Stromal cell of bone marrow (primary cell): ENCODE results near the gene PTPRG.
A peak's percentile ranks its signal among the peaks of the same experiment; 100 is the strongest.
"Not testable (repeated sequence)": the region's sequence is repeated elsewhere in the genome, so short reads cannot be mapped to it uniquely, and the experiment has no call there.

Experiments
- DNase-seq: peaks from one replicate; pipeline ENCODE4 v3.0.0-alpha.2; 2012; ENCODE audit warnings: low read depth

The PTPRG gene

DNA sequence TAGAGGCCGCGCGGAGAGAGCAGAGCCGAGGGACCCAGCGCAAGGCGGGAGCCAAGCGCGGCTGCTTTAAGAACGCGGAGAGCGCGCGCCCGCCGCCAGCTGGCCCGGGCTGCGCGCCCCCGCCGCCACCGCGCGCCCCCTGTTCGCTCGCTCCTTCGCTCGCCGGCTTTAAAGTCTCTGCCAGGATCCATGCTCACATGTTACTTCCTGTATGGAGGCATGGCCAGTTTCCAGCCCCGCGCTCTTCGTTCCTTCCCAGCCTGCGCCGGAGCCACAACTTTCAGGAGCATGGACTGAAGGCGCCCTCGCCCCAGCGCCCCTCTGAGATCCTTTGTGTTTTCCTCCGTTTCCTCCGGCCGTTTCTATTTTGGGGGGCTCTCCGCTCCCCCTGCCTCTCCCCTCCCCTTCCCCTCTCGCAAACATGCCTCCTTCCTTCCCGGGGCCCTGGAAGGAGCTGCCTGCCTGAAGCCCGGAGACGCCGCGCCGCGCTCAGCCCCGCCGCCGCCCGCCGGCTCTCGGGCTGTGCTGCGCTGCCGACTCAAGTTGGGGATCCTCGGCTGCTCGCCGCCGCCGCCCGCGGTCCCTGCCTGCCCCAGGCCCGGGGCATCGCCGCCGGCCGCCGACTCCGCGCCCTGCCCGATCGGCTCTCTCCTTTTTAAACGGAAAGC lies at the start of gene PTPRG:
PTPRG (plus strand) TSS at position 198 of the 668 bp plus-strand sequence. CDS start 717 bp downstream, outside the sequence.
- peak; percentile 93 for DNase-seq

- DNase-seq = no peak
These were observed 42.8 kb upstream of the PTPRG start for GRCh38 chr3:61518590-61518989.

- no peak for DNase-seq
These were observed 40.3 kb upstream of the PTPRG start for GRCh38 chr3:61520966-61521628.

DNA sequence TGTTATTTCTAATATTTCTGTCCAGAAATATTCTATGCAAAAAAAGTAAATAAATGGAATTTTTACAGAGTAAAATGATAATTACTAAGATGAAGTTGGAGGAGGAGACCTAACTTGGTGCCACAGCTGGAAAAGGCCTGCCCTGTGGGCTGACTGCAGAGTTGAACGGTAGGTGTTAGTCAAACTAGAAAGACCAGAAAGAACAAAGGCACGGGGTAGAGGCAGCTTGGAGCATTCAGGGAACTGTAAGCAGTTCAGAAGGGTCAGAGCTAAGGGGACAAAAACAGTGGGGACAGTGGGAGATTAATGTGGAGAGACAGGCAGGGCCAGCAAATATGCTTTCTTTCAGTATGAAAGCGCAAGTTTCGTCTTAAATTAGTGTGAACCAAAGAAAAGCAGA lies 39.3 kb upstream of the PTPRG start:
- no peak for DNase-seq

GRCh38 chr3:61522626-61523025 lies 38.7 kb upstream of the PTPRG start:
- DNase-seq = no peak

- no peak for DNase-seq
These were observed 36.4 kb upstream of the PTPRG start for GRCh38 chr3:61524933-61525332.

GRCh38 chr3:61526308-61526707 lies 35.1 kb upstream of the PTPRG start:
- no peak for DNase-seq

- no peak for DNase-seq
These were observed 34.4 kb upstream of the PTPRG start for GRCh38 chr3:61527011-61527410.

DNA sequence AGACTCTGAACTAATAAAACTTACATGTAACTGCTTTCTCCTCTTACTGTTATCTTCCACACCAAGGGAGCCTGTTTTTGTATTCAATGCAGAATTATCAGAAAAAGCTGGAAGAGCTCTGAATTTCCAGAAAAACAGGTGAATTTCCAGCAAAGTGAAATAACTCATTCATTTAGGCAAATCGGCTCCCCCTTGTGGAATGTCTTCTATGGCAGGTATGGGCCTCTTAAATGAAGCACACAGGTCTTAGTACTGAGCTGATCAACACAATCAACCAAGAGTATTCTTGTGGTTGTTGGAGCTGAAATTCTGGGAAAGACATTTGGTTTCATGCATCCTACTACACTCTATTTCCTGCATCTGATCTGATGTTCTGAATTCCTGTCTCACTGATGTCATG lies 31.0 kb upstream of the PTPRG start:
- DNase-seq = peak; percentile 12

DNA sequence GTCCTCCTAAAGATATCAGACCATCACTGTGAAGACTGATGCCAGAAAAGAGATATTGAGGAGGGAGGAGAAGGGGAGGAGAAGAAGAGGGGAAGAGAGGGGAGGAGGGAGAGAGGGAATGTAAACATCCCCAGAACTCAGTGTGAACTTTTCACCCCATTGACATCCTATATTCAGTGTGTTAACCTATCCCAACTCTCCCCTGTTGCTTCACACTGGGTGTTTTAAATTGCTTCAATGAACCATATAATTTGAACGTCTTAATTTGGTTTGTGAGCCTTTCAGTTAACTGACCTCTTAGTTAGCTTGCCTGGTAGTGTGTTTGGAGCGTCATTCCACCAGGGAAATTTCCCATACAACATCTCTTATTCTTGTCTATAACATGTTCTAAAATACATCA lies 29.8 kb upstream of the PTPRG start:
- DNase-seq = no peak

DNA sequence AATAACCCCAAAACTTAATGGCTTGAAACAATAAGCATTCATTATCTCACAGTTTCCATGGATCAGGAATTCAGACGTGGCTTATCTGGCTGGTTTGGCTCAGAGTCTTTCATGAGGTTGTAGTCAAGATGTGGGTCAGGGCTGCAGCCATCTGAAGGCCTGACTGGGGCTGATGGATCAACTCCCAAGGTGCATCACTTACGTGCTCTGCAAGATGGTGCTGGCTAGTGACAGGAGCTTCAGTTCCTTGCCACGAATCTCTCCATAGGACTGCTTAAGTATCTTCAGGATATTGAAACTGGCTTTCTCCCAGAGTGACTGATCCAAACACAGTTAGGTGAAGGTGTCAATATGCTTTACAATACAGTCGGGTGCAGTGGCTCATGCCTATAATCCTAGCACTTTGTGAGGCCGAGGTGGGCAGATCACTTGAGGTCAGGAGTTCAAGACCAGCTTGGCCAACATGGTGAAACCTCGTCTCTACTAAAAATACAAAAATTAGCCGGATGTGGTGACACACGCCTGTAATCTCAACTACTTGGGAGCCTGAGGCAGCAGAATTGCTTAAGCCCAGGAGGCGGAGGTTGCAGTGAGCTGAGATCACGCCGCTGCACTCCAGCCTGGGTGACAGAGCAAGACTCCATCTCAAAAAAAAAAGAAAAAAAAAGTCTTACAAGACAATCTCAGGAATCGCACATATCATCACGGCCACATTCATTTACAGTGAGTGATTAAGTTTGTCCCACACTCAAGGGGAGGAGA lies 28.5 kb upstream of the PTPRG start:
- DNase-seq = no peak

DNA sequence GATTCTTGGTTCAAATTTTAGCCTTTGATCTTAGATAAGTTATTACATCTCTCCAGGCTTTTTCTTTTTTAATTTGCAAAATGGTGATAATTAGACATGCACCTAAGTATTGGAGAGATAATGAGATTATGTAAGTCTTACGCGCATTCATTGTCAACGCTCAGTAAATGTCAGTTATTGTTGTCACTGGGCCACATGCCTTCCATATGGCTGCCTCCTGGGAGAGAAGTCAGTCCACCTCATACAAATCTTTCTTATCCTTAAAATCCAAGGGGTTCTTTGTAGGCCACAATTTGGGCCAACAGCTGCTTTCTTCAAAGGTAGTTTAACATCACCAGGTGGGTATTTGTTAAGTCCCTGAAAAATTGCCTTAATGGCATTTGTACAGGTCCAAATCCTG lies 25.5 kb upstream of the PTPRG start:
- no peak for DNase-seq

GRCh38 chr3:61537366-61537765 lies 24.0 kb upstream of the PTPRG start:
- no peak for DNase-seq

DNA sequence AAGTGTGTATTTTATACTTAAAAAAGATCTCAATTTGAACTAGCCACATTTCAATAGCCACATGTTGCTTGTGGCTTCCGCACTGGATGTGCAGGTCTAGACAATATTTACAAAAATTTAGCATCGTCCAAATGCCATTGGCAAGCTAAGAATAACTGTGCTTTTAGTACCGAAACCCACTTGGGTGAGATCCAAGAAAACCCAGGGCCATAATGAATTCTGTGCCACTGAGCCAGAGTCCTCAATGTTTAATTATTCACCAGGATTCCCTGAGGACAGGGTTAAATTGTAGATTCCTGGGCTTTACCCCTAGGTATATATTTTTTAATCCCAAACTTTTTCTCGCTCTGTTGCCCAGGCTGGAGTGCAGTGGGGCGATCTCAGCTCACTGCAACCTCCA lies 22.9 kb upstream of the PTPRG start:
- DNase-seq = no peak

DNA sequence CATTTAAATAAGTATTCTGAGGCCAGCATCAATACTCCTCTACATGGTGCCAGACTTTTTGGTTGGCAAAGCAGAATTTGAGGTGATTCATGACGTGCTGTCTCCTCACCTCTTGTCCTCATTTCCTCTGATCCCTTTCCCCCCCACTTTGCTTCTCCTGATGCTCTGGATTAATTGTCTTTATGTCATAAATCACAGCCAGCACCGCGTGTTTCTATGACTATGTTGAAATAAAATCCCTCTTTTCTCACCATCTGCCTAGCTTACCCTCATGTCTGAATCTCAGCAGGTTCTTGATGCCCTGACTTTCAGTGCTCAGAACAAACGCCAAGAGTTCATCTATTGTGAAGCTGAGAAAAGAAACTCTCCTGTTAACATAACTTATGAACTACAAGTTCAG lies 19.7 kb upstream of the PTPRG start:
- no peak for DNase-seq

DNA sequence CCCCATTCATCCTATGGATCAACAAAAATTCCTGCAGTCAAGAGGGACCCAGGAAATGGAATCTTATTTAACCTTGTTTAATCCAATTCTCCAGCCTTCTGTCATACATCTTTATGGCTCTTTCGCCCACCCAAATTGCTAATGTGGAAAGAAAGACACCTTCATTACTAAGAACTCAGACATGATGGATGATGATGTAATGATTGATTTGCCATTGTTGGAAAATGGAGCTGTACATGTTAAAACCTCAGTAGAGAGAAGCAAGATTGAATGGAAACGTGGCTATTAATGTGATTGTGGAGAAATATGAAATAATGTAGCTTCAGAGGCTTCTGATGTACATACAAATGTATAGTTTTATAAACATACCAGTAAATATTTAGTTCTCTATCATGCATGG lies 15.7 kb upstream of the PTPRG start:
- DNase-seq = no peak

- no peak for DNase-seq
These were observed 13.7 kb upstream of the PTPRG start for GRCh38 chr3:61547625-61548024.

DNA sequence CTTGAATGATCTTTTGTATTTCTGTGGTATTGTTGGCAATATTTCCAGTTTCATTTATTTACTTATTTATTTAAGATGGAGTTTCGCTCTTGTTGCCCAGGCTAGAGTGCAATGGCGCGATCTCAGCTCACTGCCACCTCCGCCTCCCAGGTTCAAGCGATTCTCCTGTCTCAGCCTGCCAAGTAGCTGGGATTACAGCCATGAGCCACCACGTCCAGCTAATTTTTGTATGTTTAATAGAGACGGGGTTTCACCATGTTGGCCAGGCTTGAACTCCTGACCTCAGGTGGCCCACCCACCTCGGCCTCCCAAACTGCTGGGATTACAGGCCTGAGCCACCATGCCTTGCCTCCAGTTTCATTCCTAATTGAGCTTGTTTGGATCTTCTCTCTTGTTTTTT lies 8.7 kb upstream of the PTPRG start:
- not testable (repeated sequence) for DNase-seq

DNA sequence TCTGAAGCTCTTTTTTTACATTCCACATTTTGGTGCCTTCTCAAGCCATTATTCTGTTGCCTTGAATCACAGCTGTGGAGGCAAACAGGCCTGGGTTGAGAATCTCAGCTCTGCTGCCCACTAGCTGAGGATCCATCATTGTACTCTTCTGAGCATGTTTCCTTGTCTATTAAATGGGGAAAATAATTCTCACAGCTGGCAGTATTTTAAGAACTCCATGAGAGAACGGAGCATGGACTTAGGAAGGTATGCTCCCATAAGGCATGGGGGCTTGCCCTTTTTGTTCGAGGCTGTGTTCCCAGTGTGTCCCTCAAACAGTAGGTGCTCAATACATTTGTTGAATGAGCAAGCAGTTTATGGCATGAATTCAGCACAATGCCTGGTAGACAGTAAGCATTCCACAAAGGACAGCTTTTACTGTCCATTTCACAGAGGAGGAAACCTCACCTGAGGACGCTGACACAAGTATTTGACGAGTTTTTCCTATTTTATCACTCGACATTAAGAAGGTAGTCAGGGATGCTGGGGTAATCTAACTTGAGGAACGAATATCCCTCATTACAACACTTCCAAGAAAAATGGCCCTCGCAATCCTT lies 2.1 kb upstream of the PTPRG start:
- DNase-seq = no peak

DNA sequence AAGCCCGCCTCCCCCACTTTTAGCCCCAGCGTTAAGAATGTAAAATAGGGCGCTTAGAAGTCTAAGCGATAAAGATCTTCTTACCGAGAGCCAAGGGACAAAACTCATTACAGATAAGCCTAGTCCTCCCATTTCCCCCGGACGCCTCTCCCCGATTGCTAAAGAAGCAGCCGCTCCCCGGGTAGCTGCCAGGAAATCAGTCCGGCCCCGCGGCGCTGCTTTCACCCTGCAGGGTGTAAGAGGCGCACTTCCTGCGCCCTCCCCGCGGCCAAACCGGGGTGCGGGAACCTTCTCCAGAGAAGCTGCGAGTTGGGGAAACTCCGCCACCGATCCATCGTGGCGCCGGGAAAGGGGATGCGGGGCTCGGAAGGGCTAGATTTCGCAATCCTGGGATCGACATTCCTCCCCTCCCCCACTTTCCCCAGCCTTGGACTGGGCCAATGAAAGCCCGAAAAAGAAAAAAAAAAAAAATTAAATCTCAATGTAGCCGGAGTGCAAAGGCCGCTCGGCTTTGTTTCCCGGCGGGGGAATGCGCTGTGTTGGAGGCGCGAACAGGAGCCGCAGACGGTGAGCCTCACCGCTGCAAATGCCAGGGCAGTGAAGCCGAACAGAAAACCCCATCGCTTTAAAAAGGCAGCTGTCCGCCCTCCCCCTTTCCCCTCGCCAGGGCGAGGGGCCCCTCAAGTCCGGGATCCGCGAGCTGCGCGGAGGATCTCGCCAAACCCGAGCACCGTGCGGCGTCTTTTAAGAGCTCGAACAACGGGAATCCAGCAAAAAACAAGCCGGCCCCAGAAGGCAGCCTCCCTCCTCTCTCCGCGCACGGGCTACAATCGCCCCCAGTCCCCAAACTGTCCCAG lies 626 bp upstream of the PTPRG start:
- DNase-seq = peak; percentile 66

DNA sequence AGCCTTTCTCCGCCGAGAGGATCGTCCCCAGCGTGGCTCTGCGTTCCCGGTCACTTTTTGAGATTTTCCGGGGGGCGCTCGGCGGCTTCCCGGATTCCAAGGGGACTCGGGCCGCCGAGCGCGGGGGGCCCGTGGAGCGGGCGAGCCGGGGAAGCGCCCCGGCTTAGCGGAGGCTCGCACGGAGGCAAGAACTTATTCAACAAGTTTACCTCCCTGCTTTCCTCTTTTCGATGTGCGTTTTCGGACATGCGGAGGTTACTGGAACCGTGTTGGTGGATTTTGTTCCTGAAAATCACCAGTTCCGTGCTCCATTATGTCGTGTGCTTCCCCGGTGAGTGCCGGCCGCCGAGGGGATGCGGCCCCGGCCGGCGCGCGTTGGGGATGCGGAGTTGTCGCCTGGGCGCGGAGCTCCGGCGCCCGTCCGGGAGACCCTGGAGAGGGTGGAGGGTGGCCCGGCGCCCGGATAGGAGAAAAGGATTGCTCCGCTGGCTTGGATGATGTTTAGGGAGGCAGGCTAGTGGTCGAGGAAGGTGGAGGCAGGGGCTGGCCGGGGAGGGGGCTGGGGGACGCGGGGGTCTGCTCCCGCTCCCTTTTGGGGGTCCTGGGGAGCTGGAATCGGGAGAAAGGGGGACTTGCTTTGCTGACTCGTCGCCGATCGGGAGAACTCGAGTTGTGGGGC lies 810 bp downstream of the PTPRG start:
- DNase-seq = no peak
